Fibroblast of lung (primary cell): Measurements from ENCODE around the gene NANOS3.

ENCODE experiments used
- CTCF ChIP-seq, 2 donors: IDR thresholded peaks in 1 of 2; conservative IDR thresholded peaks in 1 of 2; 1 replicate in 1 of 2; 2 replicates in 1 of 2; pipeline ENCODE4 v1.5.1; 2011 to 2012; ENCODE audit warnings: low read length in 2 of 2, control low read depth in 1 of 2, inconsistent platforms in 1 of 2, low read depth in 1 of 2, mild to moderate bottlenecking in 1 of 2
- EZH2 ChIP-seq: IDR thresholded peaks from 2 replicates; pipeline ENCODE4 v1.5.1; 2012; ENCODE audit warnings: low read length, control low read depth, mild to moderate bottlenecking; ENCODE audit errors: missing control alignments

GRCh38 chr19:13877303-13877702 lies 369 bp downstream of the NANOS3 start:
- no peak for TF ChIP-seq CTCF (conservative IDR thresholded peaks at IDR 0.05 in 1 of 2, IDR thresholded peaks at IDR 0.05 in 1 of 2; ENCODE audit: low read depth in 1 of 2, low read length in 2 of 2)
- TF ChIP-seq EZH2: no peak
